KMS-11 (cell line): Measurements from ENCODE around the gene SEL1L3.

Experiments
- H2AFZ ChIP-seq: fragments of 200-600 bp; sonication (generic); 2 replicates; pipeline ENCODE4 v1.6.1; 2016; ENCODE audit warnings: antibody characterized with exemption, mixed run types, low read depth
- H3K27ac ChIP-seq: fragments of 200-600 bp; sonication (generic); 2 replicates; pipeline ENCODE4 v1.6.1; 2016; ENCODE audit warnings: mild to moderate bottlenecking, mixed run types
- H3K27me3 ChIP-seq: fragments of 200-600 bp; sonication (generic); 2 replicates; pipeline ENCODE4 v1.6.1; 2017; ENCODE audit warnings: mild to moderate bottlenecking, low read depth, mixed run types, moderate library complexity; ENCODE audit not compliant: insufficient read depth
- H3K36me3 ChIP-seq: fragments of 200-600 bp; sonication (generic); 2 replicates; pipeline ENCODE4 v1.6.1; 2017; ENCODE audit warnings: mild to moderate bottlenecking, mixed run types; ENCODE audit not compliant: insufficient read depth
- H3K4me1 ChIP-seq: fragments of 200-600 bp; sonication (generic); 2 replicates; pipeline ENCODE4 v1.6.1; 2016; ENCODE audit warnings: mild to moderate bottlenecking, low read depth, mixed run types; ENCODE audit not compliant: poor library complexity, severe bottlenecking
- H3K4me2 ChIP-seq: fragments of 200-600 bp; sonication (generic); 2 replicates; pipeline ENCODE4 v1.7.0; 2016; ENCODE audit warnings: mild to moderate bottlenecking, mixed run types
- H3K4me3 ChIP-seq: fragments of 200-600 bp; sonication (generic); IDR thresholded peaks from 2 replicates; pipeline ENCODE4 v1.6.1; 2017; ENCODE audit warnings: low read depth, low read length, mixed read lengths; ENCODE audit not compliant: insufficient read depth
- H3K79me2 ChIP-seq: fragments of 200-600 bp; sonication (generic); 2 replicates; pipeline ENCODE4 v1.6.1; 2016; ENCODE audit warnings: low read depth, mixed run types; ENCODE audit not compliant: insufficient read depth
- H3K9ac ChIP-seq: fragments of 200-600 bp; sonication (generic); 2 replicates; pipeline ENCODE4 v1.6.1; 2016; ENCODE audit warnings: mild to moderate bottlenecking, mixed run types
- H4K20me1 ChIP-seq: fragments of 200-600 bp; sonication (generic); 2 replicates; pipeline ENCODE4 v1.6.1; 2016; ENCODE audit warnings: mild to moderate bottlenecking, mixed run types; ENCODE audit not compliant: insufficient read depth
- CTCF ChIP-seq: fragments of 200-600 bp; sonication (generic); conservative IDR thresholded peaks from 2 replicates; pipeline ENCODE4 v1.6.1; 2017; ENCODE audit warnings: low read depth, mild to moderate bottlenecking, antibody characterized with exemption, low read length, moderate library complexity, mixed read lengths

SEL1L3 gene

GRCh38 chr4:25896776-25897539, 34.2 kb upstream of the SEL1L3 start:
- Histone ChIP-seq H3K4me2 (no peak overlapping the region), H3K36me3 (no peaks in the 10 kb centered on the region), H3K9ac (no peak overlapping the region), H3K27me3 (no peaks in the 10 kb centered on the region), H2AFZ (no peak overlapping the region), H3K27ac (no peak overlapping the region), H4K20me1 (no peaks in the 10 kb centered on the region), H3K4me1 (no peaks in the 10 kb centered on the region), H3K4me3 (no peak overlapping the region), H3K79me2 (no peaks in the 10 kb centered on the region)
- no peak for TF ChIP-seq CTCF

GRCh38 chr4:25892796-25893195, 30.0 kb upstream of the SEL1L3 start:
- no peak overlapping the region for H3K27ac ChIP-seq
- no peak overlapping the region for H3K4me2 ChIP-seq
- no peak for TF ChIP-seq CTCF
- H3K79me2 ChIP-seq: no peaks in the 10 kb centered on the region
- no peaks in the 10 kb centered on the region for H3K27me3 ChIP-seq
- H3K36me3 ChIP-seq: no peaks in the 10 kb centered on the region
- no peak overlapping the region for H2AFZ ChIP-seq
- H3K4me3 ChIP-seq: no peak overlapping the region
- no peaks in the 10 kb centered on the region for H3K4me1 ChIP-seq
- no peaks in the 10 kb centered on the region for H4K20me1 ChIP-seq
- H3K9ac ChIP-seq: no peak overlapping the region

GRCh38 chr4:25890571-25891485, 28.0 kb upstream of the SEL1L3 start:
- H3K27me3 ChIP-seq: no peaks in the 10 kb centered on the region
- H3K9ac ChIP-seq: no peak overlapping the region
- no peak overlapping the region for H3K27ac ChIP-seq
- H3K36me3 ChIP-seq: no peaks in the 10 kb centered on the region
- no peaks in the 10 kb centered on the region for H3K4me1 ChIP-seq
- H4K20me1 ChIP-seq: no peaks in the 10 kb centered on the region
- no peak overlapping the region for H3K4me2 ChIP-seq
- H3K4me3 ChIP-seq: no peak overlapping the region
- no peak overlapping the region for H2AFZ ChIP-seq
- no peaks in the 10 kb centered on the region for H3K79me2 ChIP-seq
- TF ChIP-seq CTCF: no peak

GRCh38 chr4:25889589-25890503, 27.1 kb upstream of the SEL1L3 start:
- Histone ChIP-seq H3K4me3 (no peak overlapping the region), H3K27me3 (no peaks in the 10 kb centered on the region), H4K20me1 (no peaks in the 10 kb centered on the region), H3K36me3 (no peaks in the 10 kb centered on the region), H3K79me2 (no peaks in the 10 kb centered on the region), H3K4me1 (no peaks in the 10 kb centered on the region), H3K4me2 (no peak overlapping the region), H3K27ac (no peak overlapping the region), H2AFZ (no peak overlapping the region), H3K9ac (no peak overlapping the region)
- no peak for TF ChIP-seq CTCF
